Stimulated activated CD4-positive, alpha-beta T cell treated with anti-CD3 and anti-CD28 coated beads, Interleukin-12 subunit alpha, Interleukin-12 subunit beta, amount 100 ng/mL, for 48 hours (primary cell): ENCODE measurements around the gene CORO7.

ENCODE experiments used
- DNase-seq, 3 donors: peaks; one replicate each; pipeline ENCODE4 v3.0.0-alpha.2; 2020; ENCODE audit warnings: low read depth in 2 of 3, low spot score in 1 of 3

Gene CORO7

DNA sequence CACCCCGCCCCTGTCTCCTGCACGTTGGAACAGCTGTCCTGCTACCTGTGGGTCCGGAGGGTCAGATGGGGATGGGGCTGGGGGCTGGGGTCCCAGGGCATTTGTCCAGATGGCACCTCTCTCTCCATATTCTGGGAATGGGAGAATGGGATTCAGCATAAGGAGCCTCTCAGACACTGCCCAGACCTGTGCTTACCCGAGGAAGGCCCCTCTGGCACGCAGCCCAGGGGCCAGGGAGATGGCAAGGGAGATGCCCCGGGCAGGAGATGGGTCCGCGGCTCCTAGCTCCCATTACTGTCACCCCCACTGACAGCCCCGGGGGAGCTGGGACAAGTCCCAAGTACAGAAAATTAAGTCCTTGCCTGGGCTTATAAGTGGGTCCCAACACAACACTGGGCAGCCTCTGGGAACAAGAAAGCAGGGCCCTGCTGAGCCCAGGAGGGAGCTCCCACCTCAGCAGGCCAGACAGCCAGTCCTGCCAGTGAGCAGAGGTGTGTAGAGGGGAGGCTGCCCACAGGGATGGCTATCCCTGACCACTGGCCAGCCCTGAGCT, 43.0 kb downstream of the CORO7 start:
- DNase-seq, result no peak

DNA sequence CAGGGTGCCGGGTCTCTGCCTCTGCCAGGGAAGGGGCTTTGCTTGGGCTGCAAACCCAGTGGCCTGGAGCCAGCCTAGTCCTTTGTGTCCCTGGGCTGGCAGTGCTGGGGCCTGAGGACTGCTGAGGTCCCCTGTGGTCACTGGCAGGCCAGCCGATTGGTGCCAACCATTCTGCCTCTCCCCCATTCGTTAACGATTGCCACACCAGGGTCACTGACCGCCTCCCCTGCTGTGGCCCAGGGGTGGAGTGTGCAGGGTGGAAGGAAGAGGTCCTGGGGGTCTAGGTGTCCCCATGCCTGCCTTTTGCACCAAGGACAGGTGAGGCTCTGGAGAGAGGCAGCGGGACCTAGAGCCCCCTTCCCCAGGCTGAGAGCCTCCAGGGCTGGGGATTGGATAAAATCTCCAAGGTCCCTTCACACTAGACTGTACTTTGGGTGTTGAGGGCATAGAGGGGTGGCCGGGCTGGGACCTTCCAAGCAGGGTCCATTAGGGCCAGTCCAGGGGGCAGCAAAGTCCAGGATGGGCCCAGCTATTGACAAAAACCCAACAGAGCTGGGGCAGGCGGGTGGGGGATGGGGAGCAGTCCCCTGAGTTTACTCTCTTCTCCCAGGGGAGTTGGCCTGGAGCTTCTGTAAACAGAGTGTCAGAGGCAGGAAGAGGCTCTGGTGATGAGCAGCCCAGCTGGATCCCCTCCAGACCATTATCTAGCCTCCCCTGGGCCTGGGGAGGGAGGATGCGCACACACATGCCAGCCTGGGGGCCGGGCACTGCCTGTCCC, 43.6 kb downstream of the CORO7 start:
- DNase-seq, result no peak

DNA sequence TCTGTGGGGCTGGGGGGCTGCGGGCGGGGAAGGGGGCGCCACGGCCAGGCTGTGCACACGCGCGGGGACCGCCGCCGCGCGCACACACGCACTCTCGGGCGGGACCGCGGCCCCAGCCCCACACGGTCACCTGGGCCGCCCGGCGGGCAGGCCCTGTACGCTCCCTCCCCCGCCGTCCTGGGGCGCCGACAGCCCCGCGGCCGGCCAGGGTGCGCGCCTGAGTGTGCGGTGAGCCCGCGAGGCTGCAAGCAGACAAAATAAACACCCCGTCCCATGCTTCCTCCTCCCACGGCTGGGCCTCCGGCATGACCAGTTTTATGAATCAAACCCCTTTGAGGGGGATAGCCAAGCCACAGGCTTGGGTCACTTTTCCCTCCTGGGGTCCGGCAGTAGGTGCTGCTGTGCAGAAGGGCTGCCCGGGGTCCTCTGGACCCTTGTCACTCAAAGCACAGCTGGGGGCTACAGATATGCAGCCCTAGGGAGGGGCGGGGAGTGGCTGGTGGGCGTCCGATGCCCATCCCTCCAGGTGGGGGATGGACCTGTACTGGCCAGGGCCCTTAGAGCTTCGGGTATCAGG, 44.3 kb downstream of the CORO7 start:
- peak in 1 of 3 donors; percentile 10 for DNase-seq

DNA sequence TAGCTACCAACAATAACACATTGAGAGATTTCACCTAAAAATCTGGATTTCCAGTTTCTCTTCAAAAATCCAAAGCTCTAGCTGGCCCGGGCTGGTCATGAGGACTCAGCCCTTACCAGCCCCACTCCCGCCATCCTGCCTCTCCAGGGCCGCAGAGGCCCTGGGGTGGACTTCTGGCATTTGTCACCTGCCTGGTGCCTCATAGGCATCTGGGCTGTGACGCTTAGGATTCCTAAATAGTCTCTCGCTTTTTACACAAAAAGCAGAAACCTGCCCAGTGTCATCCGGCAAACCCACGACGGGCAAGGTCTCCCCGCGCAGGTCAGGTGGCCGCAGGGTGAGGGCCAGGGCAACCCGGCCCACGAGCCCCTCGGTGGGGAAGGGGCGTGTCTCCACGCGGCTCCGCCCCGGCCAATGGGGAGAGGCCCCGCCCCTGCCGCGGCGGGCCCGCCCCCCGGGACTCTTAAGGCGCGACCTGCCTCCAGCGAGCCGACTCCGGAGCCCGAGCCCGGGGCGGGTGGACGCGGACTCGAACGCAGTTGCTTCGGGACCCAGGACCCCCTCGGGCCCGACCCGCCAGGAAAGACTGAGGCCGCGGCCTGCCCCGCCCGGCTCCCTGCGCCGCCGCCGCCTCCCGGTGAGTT, 44.9 kb downstream of the CORO7 start, which contains the start of gene VASN:
VASN (plus strand) TSS at position 492 of the 644 bp plus-strand sequence. CDS start 9,030 bp downstream, outside the sequence.
- peak; percentile 32 to 65 (median 57) for DNase-seq

DNA sequence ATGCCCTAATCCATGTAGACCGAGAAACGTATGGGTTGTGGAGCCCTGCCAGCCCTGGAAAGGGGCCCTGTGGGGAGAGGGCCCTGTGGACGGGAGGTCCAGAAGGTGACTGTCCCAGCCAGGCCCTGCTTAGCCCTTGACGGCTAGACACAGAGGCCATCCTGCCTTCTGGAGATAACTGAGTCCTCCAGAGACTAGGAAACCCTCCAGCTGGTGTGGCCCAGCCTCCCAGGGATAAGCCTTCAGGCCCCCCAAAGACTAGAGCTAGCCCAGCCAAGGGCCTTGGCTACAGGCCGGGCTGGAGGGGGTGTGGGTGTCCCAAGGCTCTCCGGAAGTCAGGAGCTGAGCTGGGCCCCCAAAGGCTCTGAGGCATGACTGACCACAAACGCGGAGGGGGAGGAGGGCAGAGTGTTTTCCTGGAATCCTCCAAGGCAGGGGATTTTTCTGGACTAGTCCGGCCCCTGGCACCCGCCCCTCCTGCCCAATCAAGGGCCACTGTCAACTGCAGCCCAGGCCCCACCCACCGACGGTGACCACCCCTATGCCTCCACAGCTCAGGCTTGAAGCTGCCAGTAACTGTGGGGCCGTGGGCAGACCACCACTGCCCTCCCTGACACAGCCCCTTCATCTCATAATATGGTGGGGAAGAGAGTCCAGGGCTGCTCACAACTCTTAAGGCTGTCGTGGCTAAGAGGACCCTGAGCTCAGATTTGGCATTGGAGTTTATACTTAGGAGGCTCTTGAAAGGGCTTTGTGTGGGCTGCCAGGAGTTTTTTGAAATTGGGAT, 45.6 kb downstream of the CORO7 start:
- DNase-seq, result no peak

DNA sequence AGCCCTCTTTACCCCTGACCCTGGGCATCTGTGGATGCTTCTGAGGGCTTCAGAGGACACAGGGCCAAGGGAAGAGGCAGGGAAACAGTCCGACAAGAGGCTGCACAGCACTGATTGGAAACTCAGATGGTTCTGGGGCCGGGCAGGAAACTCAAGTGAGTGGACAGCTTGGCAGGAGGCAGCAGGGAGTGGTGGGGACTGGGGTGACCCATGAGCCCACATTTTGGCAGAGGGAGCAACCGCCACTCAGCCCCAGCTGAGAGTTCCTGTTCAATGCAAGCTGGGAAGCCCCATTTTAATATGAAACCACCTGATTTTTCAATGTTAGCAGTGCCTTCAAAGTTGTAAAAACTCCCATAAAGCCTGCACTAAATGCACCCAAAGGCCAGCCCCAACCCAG, 46.2 kb downstream of the CORO7 start:
- no peak for DNase-seq

DNA sequence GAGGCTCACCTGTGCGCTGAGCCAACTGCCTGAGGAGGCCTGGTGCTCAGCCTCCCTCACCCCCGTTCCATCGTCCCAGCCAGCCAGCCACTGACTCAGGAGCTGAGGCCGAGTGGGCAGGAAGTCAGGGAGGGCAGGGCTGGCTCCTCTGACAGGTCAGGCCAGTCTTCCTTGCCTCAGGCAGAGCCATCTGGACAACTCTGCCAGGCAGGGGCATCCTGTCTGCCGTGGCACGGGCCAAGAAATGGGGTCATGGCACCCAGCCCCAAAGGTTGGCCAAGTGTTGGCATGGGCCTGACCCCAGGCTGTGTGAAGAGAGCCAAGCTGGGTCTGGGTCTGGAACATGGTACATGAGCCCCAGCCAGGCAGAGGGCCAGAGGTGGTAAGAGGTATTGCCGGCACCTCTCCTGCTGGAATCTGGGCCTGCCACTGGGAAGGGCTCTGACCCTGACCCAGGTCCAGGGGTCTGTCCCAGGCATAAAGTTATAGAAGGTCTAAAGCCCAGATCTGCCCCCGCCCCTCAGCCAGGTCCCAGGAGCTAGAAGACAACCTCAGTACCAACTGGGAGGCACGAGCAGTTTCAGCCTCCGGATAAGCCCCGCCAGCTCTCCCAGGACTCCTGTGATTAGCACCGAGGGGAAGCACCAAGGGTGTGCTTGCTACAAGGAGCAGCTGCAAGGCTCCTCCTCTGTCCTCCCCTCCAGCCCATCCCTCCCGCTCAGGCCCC, 47.2 kb downstream of the CORO7 start:
- no peak for DNase-seq

DNA sequence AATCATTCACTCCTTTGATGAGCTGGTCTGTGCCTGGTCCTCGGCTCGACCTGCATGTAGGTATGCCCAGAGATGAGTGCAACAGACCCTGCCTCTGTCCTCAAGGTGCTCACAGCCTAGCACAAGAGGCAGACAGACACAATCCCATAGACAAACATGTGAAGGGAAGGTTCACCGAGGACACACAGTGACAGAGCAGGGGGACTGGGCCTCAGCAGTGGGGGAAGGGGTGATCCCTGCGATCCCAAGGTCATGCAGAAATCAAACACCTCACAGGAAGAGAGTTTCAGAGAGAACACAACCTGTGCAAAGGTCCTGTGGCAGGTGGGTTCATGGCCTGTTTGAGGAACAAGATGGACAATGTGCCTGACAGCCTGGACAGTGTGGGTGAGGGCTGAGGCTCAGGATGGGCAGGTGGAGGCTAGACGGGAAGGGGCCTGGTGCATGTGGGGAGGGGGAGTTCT, 49.0 kb downstream of the CORO7 start:
- DNase-seq, result no peak

DNA sequence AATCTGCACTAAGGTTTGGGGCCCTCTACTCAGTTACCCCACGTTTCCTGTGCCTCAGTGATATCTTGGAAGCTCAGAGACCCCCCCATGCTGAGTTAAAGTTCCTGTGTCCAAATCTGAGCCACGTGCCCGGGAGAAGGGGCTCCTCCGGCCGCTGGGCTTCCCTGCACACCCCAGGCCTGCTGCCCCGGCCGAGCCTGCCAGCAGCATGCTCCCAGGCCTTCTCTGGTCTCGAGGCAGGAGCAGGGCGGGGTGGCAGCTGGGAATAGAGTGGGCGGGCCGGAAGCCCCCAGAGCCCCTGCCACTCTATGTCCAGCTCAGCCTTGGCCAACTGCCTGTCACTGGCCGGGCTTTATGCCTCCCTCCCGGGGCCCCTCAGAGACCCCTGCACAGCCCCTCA, 50.4 kb downstream of the CORO7 start:
- no peak for DNase-seq

DNA sequence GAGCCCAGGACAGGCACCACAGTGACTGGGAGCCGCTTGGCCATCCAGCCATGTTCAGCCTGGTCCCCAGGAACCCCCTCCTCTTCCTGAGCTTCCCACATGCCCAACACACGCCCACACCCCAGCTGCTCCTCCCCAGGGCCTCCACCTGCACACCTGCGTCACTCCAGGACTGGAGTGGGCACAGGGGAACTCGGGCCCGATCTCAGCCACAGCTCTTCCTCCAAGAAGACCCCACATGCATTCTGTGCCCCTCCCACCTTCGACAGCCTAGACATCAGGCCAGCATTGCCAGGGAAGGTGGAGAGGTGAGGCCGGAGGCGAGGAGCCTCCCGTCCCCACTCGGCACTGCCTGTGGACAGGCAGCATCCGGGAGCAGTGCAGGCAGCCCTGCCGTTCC, 50.8 kb downstream of the CORO7 start:
- no peak for DNase-seq

DNA sequence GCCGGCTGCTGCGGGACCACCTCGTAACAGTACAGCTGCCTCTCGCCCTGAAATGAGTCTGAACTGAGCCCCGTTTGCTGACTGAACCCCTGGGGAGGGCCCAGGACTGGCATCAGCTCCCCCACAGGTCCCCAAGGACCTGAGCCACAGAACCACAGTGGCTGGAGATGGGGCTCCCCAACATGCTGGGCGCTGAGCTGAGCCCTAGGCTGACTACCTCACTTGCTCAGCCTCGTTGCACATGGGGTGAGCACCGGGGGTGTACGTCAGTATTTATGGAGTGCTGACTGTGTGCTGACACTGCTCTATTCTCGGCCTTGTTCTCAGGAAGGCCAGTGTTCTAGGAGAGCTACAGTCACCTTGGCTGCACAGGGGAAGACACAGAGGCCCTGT, 51.4 kb downstream of the CORO7 start:
- DNase-seq, result no peak

DNA sequence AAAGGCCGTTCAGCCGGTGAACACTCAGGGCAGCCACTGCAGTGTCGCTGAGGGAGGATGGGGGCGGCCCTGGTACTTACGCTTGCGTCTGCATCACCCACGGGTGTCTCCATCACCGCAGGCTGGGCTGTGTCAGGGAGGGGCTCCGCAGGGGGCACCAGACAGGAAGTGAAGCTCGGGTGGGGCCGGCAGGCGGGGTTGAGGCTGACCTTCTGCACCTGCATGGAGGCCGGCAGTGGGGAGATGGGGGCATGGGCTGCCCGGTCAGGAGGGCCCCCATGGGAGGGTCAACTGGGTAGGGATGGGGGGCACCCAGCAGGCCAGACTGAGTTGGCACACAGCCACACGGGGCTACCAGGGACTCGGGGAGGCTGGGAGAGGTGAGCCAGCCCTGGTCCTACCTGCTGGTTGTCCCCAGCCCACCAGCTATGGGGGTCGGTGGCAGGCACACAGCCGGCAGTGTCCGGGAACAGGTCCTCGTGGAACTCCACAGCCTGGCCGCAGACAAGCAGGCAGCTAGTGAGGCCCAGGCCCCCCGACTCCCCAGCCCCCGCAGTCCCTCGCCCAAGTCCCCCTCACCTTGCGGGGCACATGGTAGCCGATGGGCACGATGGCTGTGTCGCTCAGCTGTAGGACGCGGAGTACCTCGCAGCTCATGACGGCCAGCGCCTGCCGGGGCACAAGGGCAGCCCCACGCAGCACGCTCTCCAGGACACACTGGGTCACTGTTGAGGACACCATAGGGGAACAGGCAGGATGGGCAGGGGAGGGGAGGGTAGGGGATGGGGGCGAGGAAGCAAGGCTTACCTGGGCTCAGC, 52.0 kb downstream of the CORO7 start:
- no peak for DNase-seq

DNA sequence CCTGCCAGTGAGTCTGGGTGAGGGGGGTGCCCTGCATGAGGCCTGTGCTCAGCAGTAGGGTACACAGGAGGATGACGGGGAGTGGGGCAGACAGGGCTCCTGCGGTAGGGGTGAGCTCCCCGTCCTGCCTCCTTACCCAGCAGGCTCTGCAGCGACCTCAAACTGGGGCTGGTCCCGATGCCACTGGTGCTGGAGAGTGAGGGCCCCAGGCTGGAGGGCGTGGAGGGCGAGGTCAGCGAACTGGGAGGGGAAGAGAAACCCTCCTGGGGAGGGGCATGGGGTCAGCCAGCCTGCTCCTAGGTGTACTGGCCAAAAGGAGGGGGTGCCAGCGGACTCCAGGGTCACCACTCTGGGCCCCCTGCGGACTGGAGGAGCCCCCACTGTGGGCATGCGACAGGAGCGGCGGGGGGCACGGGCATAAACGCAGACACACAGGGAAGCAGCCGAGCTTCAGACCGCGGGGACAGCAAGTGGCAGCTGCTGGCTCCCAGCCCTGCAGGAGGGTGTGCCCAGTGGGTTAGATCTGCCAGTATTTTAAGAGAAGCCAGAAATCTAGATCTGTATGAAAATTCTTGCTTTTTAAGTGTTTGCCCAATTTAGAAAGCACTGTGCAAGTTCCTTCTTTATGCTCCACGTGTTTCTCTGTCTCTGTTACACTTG, 53.8 kb downstream of the CORO7 start:
- no peak for DNase-seq

DNA sequence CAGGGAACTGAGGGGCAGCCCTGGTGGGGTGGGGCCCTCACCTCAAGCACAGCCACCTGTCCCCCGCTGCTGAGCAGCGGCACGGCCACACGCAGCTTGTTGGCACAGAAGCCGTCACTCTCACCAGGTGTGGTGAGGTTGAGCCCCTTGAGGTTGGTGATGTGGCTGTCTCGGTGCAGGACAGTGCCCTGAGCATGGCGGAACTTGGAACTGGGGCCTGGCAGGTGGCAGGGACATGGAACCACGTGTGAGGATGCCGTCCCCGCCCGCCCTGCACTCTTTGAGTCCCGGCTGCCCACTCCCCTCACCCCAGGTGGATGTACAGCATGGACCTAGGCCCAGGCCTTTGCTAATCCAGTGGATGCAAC, 54.5 kb downstream of the CORO7 start:
- DNase-seq, result no peak

DNA sequence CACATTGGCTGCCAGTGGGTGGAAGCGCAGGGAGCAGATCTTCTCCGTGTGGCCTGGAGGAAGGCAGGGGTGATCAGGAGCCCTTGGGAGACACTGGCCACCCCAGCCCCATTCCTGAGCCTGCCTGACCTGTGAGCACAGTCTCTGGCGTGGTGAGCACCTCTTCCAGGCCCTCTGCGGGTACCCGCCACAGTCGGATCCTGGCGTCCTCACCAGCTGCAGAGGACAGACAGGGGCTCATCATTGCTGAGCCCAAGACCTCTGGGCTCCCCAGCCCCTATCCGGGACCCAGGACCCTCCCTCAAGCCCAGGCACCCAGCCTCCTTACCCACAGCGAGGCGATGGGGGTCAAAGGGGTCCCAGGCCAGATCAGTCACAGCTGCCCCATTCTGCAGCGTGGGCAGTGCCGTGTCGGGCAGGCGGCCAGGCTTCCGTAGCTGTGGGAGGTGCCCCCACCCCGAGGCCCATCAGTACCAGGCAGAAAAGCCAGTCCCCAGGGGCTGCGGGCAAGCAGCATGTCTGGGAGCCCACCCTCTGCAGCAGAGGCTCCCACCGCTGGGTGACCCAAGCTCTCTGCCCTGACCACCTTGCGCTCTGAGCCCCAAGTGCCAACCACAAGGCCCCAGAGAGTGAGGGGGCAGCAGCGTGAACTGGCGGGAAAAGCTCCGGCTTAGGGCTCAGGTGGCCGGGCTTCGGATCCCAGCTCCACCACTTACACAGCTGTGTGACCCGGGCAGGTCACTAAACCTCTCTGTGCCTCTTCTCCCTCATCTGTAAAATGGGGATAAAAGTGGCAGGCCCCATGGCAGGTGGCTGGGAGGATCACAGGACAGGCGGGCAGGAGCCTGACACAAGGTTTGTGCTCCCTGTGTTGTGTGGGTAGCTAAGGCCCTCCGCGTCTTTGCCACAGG, 55.1 kb downstream of the CORO7 start:
- no peak for DNase-seq

DNA sequence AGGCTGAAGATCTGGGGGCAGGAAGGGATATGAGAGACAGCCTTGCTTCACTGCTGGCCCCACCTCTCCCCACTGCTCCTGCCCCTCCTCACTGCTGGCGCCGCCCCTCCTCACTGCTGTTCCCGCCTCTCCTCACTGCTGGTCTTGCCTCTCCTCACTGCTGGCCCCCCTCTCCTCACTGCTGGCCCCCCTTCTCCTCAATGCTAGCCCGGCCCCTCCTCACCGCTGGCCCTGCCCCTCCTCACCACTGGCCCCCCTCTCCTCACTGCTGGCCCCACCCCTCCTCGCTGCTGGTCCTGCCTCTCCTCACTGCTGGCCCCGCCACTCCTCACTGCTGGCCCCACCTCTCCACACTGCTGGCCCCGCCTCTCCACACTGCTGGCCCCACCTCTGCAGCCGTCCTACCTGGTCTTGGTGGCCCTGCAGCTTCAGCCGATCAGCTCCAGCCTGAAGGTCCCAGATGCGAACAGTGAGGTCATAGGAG, 55.8 kb downstream of the CORO7 start:
- no peak for DNase-seq

DNA sequence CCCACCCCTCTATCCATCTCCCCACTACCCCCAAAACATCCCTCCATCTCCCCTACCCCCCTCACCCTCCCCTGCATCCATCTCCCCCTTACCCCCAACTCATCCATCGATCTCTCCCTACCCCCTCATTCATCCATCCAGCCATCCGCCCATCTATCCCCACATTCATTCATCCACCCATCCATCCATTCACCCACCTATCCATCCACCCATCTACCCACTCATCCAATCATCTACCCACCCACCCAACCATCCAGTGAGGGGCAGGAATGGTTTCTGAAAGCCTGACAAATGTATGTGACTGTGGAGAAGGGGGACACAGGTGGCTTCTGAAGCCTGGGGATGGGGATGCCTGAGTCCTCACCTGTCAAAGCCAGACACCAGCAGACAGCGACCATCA, 56.5 kb downstream of the CORO7 start:
- no peak for DNase-seq
